GM18526 (cell line): ENCODE measurements around the gene LRRC42.
A peak's percentile ranks its signal among the peaks of the same experiment; 100 is the strongest.

Source experiments
- POLR2A ChIP-seq: IDR thresholded peaks from 3 replicates; pipeline ENCODE4 v1.6.1; 2011; ENCODE audit not compliant: insufficient read length; ENCODE audit errors: extremely low read depth

LRRC42 gene

DNA sequence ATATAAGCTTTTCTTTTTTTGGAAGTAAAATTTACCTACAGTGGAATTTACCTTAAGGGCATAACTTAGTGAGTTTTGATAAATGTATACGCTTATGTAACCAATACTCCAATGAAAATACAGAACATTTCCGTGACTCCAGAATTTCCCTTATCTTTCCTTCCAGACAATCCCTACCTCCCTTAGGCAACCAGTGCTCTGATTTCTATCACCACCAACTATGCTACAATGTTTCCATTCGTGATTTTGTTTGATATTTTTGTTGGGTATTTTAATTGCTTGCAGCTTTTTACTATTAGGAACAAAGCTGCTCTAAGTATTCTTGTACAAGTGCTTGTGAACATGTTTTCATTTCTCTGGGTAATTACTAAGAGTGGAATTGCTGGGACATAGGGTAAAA lies 15.2 kb upstream of the LRRC42 start:
- TF ChIP-seq POLR2A = no peak

DNA sequence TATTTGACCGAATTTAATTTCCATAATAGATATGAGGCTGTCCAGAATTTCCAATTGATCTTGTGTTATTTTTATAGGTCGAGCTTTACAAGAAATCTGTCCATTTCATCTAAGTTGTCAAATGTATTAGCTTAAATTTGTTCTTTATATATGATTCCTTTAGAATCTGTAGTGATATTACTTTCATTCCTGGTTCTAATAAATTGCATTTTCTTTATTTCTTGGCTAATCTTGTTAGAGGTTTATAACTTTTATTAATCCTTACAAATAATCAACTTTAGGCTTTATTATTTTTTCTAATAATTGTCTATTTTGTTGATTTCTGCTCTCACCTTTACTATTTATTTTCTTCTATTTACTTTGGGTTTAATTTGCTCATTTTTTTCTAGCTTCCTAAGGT lies 14.6 kb upstream of the LRRC42 start:
- no peak for TF ChIP-seq POLR2A

DNA sequence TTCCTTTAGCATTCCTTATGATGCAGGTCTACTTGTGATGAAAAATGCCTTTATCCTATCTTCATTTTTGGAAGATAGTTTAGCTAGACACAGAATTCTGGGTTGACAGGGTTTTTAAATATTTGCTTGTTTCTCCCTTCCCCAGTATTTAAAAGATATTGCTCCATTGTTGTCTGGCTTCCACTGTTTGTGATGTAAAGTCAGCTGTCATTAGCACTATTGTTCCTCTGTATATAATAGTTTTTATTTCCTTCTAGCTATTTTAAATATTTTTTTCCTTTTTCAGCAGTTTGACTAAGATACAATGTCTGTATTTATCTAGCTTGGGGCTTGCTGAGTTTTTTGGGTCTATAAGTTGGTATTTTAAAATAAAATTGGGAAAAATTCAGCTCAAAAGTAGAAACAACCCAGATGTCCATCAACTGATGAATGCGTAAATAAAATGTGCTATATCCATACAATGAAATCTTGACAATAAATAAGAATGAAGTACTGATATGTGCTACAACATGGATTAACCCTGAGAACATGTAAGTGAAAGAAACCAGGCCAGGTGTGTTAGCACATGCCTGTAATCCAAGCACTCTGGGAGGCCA lies 11.9 kb upstream of the LRRC42 start:
- TF ChIP-seq POLR2A = no peak

DNA sequence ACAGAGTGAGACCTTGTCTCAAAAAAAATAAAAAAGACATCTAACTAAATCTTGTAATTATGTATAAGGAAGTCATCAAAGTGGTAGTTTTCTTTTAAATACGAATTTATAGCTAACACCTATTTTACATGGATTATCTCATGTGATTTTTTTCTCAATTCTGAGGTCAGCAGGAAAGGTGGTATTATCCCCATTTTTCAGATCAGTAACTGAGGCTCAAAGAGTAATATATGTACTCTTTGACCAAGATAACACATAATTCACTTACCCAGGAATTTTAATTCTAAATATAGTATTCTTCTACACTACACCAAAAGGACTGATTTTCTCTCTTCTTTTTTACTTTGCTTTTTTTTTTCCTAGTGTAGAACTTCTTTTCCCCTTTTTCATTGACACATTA lies 9.7 kb upstream of the LRRC42 start:
- TF ChIP-seq POLR2A = no peak

DNA sequence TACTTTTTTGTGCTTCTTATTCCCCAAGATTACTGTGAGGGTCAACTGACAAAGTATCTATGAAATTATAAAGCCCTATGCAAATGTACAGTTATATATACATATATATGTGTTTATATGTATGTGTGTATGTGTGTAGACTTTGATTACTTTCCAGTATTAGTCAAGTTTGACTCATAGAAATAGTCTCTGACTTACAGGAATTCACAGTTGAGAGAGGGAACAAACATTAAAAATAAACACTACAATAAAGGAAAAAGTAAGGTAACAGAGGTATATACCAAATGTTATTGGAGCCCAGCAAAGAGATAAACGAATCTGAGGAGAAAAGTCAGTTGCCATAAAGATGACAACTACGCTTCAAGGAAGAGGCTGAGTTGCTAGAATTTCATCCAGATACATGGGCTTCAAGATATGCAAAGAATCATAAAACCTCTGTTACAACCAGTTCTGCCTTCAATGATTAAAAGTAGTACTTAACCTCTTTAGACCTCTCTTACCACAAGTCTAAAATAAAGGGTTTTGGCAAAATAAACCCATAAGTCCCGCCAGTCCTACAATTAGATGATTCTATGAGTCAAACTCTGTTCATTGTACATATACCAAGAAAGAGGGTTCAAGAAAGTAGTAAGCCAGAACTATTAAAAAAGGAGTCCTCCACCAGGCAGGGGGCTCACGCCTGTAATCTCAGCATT lies 7.9 kb upstream of the LRRC42 start:
- TF ChIP-seq POLR2A = no peak

DNA sequence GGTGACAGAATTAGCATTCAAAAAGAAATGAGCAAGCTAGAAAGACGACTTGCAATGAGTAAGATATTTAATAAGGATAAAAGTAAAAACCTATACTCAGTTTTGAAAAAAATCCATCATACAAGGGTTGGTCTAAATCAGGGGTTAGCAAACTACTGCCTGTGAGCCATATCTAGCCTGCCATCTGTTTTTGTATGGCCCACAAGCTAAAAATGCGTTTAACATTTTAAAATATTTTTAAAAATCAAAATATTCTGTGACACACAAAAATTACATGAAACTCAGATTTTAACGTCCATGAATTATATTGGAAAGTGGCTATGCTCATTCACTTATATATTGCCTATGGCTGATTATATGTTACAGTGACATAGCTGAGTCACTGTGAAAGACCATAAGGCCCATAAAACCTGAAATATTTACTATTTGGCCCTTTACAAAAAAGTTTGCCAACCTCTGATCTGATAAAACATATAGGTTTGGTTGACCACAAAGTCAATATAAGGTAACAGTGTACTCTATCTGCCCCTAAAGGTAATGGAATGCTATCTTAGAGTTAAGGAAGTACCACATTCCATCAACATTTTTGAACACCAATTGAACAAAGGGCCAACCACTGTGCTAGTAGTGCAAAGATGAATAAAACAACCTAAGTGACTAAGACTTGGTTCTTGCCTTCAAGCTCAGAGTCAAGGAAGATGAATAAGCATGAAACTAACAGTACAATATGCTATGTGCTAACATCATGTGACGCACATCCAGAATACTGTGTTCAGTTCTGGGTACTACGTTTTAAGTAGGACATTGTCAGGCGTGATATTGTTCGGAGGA lies 3.8 kb upstream of the LRRC42 start:
- TF ChIP-seq POLR2A = no peak

DNA sequence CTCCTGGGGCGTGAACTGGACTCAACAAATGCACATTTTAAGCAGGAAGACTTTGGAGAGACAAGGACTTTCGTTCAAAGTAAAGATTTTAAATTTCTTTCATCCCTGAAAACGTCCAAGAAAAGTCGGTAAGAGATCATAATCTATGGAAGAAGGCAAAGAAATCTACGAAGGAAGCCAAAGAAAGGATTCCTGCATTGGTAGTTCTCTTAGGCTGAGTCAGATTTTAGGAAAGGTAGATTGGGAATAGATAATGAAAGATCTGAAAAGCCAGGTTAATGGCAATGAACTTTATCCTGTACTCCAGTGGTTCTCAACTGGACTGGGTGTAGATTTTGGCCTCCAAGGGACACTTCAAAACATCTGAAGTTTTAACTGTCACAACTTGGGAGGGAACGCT lies 3.1 kb upstream of the LRRC42 start:
- no peak for TF ChIP-seq POLR2A

DNA sequence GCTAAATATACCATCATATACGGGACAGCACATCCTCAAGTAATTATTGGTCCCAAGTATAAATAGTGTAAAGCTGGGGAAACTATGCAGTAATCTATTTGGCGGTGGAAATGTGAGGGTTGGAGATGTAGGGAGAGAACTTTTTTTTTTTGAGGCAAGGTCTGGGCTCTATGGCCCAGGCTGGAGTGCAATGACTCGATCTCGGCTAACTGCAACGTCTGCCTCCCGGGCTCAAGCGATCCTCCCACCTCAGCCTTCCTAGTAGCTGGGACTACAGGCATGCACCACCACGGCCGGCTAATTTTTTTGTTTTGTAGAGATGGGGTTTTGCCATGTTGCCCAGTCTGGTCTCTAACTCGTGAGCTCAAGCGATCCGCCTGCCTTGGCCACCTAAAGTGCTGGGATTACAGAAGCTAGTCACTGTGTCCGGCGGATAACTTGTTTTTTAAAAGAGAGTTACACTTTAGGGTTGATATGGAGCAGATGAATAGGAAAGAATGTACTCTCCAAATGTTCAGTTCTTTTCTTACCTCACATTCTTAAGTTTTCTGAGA lies 2.6 kb upstream of the LRRC42 start:
- no peak for TF ChIP-seq POLR2A

DNA sequence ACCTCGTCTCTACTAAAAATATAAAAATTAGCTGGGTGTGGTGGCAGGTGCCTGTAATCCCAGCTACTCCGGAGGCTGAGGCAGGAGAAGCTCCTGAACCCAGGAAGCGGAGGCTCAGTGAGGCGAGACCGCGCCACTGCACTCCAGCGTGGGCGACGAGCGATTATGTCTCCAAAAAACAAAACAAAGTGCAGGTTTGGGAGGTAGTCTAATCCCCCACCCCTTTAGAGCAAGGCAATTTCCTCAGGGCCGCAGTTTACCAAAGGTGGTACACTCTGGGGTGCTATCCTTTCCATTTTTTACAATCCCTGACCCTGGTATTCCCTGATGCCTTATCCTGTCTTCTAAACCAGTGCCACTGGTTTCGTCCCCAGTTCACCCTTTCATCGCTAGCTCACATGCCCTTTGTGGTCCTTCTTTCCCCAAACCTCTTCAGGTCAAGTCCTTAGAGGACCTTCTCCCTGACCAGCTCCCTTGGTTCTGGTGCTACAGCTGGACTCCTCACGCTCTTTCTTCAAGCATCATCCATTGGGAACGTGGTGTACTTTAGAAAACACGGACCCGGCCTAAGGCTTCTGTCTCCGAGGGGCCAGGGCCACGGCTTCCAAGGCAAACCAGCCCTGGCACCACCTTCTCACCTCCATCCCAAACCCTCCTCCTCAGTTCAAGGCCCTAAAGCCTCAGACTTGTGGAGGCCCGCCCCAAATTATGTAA lies 1.5 kb upstream of the LRRC42 start:
- TF ChIP-seq POLR2A = no peak

DNA sequence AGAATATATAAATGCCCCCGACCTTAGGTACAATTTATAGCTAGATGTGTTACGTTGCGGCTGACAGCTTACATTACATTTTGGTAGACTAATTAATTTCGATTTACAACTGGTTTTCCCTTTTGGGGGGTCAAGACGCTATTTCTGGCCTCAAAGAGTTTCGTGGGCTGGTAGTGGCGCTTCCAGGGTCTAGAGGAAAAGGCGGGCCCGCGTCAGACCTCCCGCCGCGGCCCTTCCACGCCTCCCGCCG lies 1.0 kb upstream of the LRRC42 start:
- TF ChIP-seq POLR2A = no peak

DNA sequence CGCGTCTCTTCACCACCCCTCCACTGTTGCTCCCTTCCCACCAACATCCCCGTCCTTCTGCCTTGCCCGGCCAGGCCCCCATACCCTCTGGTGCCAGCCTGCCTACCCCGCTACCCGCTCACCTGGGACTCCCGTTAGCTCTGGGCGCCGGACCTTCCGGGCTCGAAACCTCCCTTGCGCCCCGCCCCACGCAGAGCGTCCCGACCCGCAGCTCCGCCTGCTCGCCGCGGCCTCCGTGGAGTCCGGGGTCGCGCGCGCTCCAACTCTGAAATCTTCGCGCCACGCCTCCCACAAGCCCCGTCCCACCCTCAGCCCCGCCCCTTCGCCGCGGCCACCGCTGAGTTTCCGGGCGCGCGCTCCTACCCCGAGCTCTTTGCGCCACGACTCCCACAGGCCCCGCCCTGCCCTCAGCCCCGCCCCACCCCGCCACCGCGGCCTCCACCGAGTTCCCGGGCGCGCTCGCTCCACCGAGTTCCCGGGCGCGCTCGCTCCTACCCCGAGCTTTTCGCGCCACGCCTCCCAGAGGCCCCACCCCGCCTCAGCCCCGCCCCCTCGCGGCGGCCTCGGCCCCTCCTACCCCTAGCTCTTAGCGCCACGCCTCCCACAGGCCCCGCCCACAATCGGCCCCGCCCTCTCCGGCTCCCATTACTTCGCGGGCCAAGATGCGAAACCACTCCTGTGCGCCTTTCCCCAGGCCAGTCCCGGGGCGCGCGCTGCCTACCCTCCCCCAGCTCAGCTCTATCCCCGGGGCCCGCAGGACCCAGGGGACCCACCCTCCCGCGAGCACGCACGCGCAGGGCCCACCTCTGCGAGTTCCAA lies 508 bp upstream of the LRRC42 start, which contains the start of gene IFT25:
TSS of gene IFT25 (minus strand) at position 267 of the 819 bp plus-strand sequence. CDS start 5,617 bp downstream, outside the sequence.
- peak; percentile 90 for TF ChIP-seq POLR2A

DNA sequence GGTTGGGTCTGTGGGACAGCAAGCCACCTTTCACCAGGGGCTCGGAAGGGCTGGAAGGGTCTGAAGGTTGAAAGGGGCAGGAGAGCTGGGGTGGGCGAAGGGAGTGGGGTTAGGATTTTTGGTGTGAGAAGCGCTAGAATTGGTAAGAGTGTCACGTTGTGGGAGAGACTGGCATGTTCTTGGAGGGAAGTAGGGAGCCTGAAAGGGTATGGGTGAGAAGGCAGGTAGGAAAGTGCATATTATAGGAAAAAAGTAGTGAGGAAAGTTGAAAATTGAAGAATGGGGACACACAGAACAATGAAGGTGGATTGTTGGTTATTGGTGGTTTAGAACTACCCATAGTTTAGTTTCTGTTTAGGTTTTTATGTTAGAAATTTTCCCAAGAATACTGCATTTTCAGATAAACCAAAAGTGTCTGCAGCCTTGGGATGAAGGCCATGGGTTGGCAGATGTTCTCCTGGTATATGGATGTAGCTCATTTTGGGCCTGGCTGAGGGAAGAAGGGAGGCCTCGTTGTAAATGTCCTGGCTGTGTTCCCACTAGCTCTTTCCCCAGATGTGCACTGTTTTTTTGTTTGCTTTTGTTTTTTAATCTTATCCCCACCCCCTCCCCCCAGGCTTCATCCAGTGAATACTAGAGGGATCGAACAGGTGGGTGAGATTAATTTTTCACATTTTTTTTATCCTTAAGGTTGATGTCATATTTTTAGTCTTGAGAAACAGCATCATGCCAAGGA lies 1.2 kb downstream of the LRRC42 start:
- no peak for TF ChIP-seq POLR2A

DNA sequence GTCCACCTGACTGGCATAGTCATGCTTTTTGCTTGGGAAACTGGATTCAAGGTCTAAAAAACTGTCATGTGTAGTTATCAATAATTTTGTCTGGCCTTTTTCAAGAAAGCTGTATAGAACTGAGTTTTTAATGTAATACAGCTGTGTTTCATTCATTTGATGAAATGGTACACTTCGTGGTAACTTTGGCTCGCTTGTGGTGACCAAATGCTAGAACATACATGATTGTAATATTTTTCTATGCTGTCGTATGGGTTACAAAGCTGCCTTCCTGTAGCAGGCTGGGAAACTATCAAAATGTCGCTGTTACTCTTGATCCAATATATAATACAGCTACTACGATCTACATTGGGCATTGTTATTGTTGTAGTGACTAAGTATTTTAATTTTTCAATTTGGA lies 2.1 kb downstream of the LRRC42 start:
- TF ChIP-seq POLR2A = no peak
